Measurements from ENCODE around the gene ZFYVE28.

The ZFYVE28 gene

GRCh38 chr4:2331519-2332200 is 86.8 kb downstream of the ZFYVE28 start:
- DNase-seq (ENCODE audit: low spot score) = no peak

DNA sequence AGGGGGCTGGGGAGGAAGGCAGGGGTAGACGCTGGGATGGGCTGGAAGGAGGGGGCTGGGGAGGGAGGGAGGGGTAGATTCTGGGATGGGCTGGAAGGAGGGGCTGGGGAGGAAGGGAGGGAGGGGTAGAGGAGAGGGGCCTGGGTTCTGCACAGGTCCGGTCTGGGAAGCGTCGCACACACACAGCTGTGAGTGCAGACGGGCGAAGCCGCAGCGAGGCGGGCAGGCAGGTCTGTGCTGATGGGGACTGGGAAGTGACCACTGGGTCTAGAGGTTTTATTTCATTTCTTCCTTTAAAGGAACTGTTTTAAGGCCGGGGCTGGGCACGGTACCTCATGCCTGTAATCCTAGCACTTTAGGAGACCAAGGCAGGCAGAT is 87.4 kb downstream of the ZFYVE28 start:
- DNase-seq (ENCODE audit: low spot score) = no peak

- DNase-seq (ENCODE audit: low spot score) = peak; percentile 88
These were observed 88.1 kb downstream of the ZFYVE28 start for GRCh38 chr4:2330091-2331042.

DNA sequence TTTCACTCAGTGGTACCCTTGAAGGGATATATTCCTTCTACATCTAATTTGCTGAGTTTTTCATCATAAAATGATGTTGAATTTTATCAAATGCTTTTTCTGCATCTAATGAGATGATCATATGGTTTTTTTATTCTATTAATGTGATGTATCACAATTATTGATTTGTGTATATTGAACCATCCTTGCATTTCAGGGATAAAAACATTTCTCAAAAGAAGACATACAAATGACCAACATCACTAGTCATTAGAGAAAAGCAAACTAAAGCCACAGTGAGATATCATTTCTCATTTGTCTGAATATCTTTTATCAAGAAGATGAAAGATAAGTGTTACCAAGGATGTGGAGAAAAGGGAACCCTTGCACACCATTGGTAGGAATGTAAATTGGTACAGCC is 90.9 kb downstream of the ZFYVE28 start:
- DNase-seq (ENCODE audit: low spot score) = no peak

DNA sequence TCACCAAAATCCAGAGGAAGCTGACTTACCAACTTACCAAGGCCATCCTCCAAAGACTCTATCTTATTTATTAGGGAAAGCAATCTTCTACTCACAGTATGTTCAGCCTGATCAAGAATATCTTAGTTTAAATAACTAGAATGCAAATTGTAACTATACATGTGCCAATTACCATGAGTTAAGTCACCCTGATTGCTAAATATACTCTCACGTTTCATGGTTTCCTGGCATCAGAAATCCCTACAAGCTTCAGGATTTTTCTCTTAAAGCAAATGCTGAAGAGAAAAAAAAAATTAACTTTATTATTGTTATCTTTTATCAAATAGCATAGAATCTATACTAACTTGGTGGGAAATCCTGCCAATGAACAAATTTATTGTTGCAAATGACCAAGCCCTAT is 93.6 kb downstream of the ZFYVE28 start:
- DNase-seq (ENCODE audit: low spot score) = no peak

DNA sequence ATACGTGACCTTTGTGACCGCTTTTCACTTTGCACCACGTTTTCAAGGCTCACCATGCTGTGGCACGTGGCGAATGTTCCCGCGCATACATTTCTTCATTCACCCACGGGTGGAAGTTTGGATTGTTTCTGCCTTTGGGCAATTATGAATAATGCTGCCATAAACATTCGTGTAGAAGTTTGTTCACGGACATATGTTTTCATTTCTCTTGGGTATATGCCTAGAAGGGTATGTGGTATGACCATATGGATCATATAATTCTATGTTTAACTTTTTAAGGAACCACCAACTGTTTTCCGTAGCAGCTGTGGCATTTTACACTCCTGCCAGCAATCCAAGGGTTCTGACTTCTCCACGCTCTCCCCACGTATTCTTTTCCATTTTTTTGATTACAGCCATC is 95.6 kb downstream of the ZFYVE28 start:
- DNase-seq (ENCODE audit: low spot score) = no peak

GRCh38 chr4:2322227-2322626 is 96.2 kb downstream of the ZFYVE28 start:
- no peak for DNase-seq (ENCODE audit: low spot score)

- DNase-seq (ENCODE audit: low spot score) = peak; percentile 7
These were observed 96.9 kb downstream of the ZFYVE28 start for GRCh38 chr4:2321279-2322196.

DNA sequence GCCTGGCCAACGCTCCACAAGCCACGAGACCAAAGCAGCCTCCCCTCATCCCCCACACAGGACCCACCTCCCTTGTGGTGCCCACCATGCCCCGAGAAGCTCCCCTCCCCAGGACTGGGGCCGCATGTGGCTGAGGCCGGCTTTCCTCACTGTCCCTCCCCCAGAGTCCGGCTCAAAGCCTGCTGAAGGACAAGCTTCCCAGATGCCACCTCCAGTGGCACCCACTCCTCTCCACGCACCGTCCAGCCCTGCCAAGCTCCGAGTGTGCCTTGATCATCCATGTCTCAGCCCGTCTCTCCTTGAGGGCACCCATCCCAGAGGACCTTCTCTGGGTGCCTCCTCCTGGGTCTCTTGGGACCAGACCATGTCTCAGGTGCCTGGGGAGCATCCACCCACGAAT is 97.7 kb downstream of the ZFYVE28 start:
- DNase-seq (ENCODE audit: low spot score) = no peak

DNA sequence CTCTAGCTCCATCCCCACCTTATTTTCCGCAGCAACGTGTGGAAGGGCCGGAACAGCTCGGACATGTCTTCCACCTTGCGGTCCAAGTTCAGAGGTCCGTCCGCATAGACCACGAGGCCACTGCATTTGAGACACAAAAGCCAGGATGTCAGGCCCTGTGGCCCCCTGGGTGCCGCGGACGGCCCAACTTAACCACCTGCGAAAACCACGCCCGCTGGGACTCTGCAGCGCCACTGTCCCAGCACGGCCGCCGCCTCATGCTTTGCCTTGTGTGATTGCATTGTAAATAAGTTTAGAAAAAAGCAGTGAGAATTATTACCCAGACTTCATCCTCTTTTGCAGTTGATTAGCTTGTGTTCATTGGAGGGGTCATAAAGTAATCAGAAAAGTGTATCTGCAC is 98.3 kb downstream of the ZFYVE28 start:
- no peak for DNase-seq (ENCODE audit: low spot score)

- DNase-seq (ENCODE audit: low spot score) = no peak
These were observed 99.6 kb downstream of the ZFYVE28 start for GRCh38 chr4:2318885-2319284.

GRCh38 chr4:2318476-2318875 is 100.0 kb downstream of the ZFYVE28 start:
- DNase-seq (ENCODE audit: low spot score) = peak; percentile 4

GRCh38 chr4:2313366-2313765 is 105.1 kb downstream of the ZFYVE28 start:
- no peak for DNase-seq (ENCODE audit: low spot score)

DNA sequence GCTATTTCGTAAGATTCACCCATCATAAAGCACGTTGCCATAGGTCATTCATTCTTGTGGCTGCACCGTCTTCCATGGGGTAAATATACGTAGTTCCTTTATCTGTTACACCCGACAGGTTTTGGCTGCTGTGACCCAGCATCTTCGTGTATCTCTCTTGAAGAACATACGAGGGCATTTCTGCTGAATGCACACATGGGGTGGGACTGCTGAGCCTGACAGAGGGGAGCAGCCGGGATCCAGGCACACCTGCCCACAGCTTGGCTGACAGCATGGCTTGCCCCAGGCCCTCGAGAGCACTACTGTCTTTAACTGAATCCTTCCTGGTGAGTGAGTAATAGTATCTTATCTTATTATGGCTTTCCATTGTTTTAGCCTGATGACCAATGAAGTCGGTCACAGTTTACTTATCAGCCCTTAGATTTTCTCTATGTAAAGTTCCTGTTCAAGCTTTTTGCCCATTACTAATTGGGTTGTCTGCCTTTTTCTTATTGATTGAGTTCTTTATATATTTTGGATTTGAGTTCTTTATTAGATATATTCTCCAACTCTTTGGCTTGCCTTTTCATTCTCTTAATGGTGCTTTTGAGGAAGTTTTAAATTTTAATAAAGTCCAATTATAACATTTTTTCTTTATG is 111.6 kb downstream of the ZFYVE28 start:
- DNase-seq (ENCODE audit: low spot score) = peak; percentile 6

GRCh38 chr4:2305766-2306501 is 112.5 kb downstream of the ZFYVE28 start:
- DNase-seq (ENCODE audit: low spot score) = peak; percentile 46

GRCh38 chr4:2304877-2305561 is 113.4 kb downstream of the ZFYVE28 start:
- DNase-seq (ENCODE audit: low spot score) = peak; percentile 6

DNA sequence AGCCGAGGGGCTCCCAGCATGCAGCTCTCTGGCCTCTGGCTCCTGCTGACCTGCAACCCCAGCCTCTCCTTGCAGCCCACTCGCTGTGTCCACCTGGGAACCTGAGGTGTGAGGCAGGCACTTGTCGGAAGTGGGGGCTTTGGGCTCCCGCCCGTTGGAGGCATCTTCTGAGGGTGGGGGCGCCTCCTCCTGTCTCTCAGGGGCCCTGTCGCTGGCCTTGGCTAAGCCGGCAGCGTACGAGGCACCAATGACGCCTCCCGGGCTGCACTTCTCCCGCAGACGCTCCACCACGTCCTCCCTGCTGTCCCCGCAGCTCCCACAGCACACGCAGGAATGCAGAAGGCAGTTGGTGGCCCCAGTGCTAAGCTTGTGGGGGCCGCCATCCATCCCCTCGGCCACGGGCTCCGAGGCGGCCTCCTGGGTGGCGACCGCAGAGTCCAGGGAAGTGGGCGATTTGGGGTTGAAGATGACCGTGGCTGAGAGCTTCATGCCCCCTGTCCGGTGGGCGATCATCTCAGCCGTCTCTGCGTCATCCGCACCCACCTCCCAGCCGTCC is 114.0 kb downstream of the ZFYVE28 start:
- no peak for DNase-seq (ENCODE audit: low spot score)

GRCh38 chr4:2303686-2304320 is 114.6 kb downstream of the ZFYVE28 start:
- DNase-seq (ENCODE audit: low spot score) = no peak

GRCh38 chr4:2303121-2303685 is 115.2 kb downstream of the ZFYVE28 start:
- no peak for DNase-seq (ENCODE audit: low spot score)
